Activated T-cell treated with anti-CD3 and anti-CD28 coated beads for 48 hours (primary cell): Measurements from ENCODE around the gene BHLHE23.

Experiments
- DNase-seq: peaks from one replicate; pipeline ENCODE4 v3.0.0-alpha.2; 2020; ENCODE audit warnings: low read depth

Gene BHLHE23

DNA sequence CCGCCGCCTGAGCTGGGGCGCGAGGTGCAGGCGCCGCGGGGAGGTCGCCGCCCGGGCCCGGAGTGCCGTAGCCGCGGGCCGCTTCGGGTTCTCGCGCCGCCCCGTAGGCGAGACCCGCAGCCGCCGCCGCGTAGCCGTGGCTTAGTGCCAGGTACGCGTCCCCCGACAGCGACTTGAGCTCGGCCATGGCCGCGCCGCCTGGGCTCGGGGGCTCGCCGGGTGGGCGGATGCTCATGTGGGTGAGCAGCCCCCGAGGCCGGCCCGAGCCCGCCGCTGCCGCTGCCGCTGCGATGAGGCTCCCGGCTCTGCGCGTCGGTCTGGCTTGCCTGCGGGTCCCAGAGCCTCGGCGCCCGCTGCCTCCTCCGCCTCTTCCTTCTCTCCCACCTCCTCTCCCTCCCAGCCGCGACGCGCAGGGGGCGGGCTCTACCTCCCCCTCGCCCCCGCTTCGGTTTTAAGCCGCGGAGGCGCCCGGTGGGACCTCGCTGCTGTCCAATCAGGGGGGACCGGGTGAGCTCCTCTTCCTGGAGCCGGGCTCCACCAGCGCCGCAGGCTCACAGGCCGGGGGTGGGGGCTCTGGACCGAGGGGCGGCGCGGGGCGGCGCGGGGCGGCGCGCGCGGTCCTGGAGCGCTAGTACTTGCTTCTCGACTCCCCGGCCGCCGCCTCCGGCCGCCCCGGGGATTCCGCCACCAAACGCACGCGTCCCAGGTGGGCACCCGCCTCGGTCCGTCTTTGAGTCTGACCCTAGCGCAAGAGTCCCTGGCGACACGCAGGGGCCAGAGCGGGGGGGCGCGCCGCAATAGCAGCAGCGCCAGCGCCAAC lies at the start of gene BHLHE23:
Gene BHLHE23 (minus strand): TSS at position 425 of the 820 bp plus-strand sequence. CDS start 190 bp downstream, at position 235.
- no peak for DNase-seq

DNA sequence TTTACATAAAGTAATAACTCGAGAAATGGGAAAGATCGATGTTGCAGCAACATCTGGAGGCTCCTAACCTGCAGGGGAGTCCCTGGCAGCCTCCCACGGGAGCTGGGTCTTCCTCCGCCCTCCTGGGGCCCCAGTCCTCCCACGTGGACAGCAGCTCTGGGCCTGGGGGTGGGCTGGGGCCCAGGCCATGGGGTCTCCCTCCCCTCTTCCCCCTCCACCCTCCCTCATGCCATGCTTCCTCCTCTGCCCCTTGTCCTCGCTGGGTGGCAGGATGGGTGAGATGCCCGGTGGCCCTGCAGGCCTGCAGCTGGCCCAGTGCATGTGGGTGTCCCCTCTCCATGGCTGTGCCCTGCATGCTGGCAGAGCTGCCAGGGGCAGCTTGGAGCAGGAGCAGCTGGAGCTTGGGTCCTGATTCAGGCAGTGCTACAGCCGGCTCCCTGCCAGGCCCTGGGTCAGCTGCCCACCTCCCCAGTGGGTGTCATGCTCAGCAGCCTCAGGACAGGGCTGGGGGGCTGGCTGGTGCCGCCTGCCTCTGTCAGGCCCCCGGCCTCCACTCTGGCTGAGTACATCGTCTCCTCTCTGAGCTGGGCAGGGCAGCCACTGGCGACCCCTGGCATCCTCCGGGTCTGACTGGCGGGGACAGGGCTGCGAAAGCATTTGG lies 48.9 kb upstream of the BHLHE23 start:
- DNase-seq: no peak

- DNase-seq: no peak
Observed at GRCh38 chr20:63054681-63055240, 48.0 kb upstream of the BHLHE23 start.

DNA sequence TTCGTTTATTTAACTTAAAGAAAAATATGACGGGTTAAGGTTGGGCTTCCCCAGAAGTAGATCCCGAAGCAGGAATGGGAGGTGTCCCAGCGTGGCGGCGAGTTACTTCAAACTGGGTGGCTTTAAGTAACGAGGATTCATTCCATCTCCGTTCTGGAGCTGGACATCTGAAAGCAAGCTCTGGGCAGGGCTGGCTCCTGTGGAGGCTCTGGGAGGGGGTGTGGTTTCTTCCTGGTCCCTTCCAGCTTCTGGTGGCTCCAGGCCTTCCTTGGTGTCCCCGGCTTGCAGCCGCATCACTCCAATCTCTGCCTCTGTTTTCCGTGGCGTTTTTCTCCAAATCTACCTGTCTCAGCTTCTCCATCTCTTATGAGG lies 47.3 kb upstream of the BHLHE23 start:
- DNase-seq: no peak

DNA sequence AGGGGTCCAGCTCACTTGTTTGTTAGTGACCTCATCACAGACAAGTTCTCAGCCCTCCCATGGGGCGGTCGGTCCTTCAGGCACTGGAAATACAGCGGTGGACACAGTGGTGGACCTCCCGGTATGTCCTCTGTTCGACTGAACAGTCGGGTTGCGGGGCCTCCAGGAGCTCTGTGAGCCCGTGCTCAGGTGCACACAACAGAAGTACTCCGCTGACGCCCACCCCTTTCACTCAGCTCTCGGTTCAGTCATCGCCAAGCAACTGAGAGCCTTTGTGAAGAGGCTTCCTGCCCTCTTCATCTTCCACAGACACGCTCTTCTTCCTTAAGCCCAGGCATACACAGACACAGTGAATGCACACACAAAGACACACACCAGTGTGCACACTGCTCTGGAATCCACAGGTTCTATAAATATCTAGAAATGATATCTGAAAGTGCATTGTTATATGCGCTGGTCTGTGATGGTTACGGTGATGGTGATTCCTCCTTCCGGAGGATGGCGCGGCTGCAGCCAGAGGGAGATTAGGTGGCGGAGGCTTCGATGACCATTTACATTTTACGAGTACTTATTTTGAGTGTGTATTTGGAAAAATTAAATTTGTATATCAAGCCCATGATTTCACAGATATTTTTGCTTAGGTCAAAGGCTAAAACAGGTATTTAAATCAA lies 46.8 kb upstream of the BHLHE23 start:
- DNase-seq: no peak

- DNase-seq: no peak
Observed at GRCh38 chr20:63052571-63053431, 46.0 kb upstream of the BHLHE23 start.

DNA sequence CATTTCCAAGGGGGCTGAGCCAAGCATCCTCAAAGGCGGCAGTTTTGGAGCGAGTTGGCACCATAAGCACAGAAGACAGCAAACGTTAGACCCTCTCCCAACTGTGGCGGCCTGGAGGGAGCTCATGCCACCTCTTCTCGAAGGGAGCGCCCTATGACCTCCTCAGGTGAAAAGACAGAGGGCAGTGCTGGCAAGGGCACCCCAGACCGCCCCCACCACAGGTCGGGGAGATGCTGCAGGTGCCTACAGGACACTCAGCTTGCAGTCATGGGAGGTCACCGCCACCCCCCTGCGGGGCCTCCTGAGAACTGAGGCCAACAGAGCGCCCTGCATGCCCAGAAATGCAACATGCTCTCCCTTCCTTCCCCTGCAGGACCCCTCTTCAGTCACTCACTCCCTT lies 45.1 kb upstream of the BHLHE23 start:
- DNase-seq: no peak

GRCh38 chr20:63051186-63051860 lies 44.6 kb upstream of the BHLHE23 start:
- DNase-seq: no peak

GRCh38 chr20:63050406-63050805 lies 43.6 kb upstream of the BHLHE23 start:
- DNase-seq: no peak

DNA sequence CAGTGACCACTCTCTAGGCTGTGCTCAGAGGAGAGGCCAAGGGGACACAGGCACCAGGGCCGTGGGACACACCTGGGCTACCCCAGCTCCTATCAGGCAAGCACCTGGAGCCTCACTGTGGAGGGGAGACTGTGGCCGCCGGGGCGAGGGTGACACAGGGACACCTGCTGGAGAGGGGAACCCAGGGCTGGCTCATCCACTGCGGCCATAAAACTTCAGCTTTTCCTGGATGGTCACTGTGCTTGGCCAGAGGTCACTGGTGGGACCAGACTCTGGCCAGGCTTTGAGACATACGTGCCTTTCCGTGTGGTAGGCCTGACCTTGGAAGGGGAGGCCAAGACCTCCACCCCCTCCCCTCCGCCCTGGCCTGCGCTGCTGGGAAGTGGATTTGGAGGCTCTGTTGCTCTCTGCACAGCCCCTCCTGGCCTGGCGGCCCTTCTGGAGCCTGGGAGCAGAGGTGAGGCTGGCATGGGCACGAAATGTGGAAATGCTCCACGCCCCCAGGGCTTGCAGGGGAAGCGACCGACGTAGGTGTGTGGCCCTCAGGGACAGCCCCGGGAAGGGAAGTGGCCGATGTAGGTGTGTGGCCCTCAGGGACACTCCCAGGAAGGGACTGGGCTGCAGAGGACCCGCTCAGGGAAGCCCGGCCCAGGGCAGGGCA lies 42.9 kb upstream of the BHLHE23 start:
- no peak for DNase-seq

DNA sequence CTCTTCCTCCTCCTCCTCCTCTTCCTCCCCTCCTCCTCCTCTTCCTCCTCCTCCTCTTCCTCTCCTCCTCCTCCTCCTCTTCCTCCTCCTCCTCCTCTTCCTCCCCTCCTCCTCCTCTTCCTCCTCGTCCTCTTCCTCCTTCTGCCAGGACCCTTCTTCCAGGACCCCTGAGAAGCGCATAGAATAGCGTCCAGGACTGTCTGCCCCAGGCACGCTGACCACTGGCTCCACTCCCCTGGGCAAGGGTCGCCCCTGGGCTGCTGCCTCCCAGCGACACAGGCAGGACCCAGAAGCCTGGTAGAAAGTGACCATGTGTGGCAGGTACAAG lies 42.4 kb upstream of the BHLHE23 start:
- DNase-seq: no peak

DNA sequence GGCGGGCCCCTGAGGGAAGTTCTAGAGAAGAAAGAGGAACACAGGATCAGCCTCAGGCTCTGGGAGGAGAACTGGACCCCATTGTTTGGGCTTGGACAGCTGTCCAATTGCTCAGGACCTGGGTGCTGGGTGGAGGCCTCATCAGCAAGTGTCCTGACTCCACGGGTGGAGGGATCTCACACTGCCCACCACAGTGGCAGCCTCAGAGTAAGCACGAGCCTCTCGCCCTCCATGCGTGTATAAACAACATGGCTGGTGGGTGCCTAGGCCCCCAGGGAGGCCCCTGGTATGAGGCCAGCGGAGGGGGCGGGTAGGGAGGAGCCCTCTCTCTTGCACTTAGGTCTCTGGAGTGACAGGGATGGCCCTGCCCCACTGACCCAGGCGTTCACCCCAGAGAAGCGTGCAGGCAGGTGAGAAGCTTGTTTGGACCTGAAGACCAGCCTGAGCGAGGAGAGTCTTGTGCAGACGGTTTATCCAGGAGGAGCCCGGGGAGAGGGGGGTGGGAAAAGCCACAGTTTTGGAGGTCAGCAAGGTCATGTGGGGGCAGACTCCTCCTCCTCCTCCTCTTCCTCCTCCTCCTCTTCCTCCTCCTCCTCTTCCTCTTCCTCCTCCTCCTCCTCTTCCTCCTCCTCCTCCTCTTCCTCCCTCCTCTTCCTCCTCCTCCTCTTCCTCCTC lies 41.9 kb upstream of the BHLHE23 start:
- DNase-seq: no peak

- no peak for DNase-seq
Observed at GRCh38 chr20:63047946-63048345, 41.2 kb upstream of the BHLHE23 start.

DNA sequence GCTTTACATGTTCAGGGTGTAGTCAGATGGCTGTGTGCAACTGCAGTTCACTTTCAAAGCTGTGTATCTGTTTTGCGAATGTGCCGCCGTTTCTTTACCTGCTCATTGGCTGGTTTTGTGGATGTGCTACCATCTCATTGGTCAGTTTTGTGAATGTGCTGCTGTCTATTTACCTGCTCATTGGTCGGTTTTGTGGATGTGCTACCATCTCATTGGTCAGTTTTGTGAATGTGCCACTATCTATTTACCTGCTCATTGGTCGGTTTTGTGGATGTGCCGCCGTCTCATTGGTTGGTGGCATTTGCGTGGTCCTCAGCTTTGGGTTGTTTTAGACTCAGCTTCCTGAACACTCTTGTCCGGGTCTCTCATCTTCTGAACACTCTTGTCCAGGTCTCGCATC lies 40.5 kb upstream of the BHLHE23 start:
- DNase-seq: no peak

- DNase-seq: no peak
Observed at GRCh38 chr20:63046841-63047240, 40.1 kb upstream of the BHLHE23 start.

DNA sequence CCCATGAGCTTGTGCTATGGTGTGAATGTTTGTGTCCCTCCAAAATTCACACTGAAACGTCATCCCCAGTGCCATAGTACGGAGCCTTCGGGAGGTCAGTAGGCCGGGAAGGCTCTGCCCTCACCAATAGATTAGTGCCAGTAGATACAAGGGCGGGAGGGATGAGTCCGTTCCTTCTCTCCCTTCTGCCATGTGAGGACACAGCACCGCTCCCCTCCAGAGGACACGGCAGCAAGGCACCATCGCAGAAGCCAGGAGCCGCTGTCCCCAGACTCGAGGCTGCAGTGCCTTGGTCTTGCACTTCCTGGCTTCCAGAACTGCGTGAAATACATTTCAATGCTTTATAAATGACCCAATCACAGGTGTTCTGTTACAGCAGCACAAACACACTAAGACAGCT lies 39.2 kb upstream of the BHLHE23 start:
- no peak for DNase-seq

GRCh38 chr20:63045401-63045800 lies 38.6 kb upstream of the BHLHE23 start:
- DNase-seq: no peak

DNA sequence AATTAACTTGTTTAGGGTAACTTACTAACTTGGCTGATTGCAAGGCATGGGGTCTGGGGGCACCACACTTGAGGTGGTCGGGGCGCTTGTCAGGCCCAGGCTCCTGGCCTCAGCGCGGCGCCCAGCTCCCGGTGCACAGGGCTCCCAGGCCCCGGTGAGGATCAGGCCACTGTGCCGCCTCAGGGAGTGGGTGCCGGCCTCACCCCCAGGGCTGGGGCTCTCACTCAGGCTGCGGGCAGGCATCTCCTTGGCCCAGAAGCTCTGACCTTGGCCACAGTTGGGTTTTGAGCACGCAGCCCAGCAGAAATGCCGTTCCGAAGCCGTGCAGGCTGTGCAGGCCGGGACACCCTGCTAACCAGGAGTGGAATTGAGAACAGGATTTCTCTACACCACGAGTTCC lies 37.8 kb upstream of the BHLHE23 start:
- DNase-seq: no peak

GRCh38 chr20:63044204-63044600 lies 37.4 kb upstream of the BHLHE23 start:
- no peak for DNase-seq
